Measurements from ENCODE around the gene CRIM1.

CRIM1 gene

DNA sequence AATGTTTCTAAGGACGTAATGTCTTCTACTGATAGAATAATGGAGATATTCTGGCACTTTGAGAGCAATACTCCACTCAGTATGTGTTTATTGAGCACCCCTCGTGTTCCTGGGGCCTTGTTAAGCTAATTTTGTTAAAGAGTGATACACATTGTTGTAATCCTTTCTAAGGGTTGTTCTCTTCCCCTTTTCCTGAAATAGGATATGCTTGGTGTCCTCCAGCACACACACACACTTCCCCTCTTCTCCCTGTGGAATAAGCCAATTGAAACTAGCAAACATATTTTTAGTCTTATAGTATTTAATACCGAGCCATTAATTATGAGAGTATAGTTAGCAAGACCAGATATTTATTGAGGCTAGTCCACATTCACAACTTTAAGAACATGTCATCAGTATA is 114.1 kb downstream of the CRIM1 start:
- H3K27ac ChIP-seq (ENCODE audit: low read depth, low read length): no peak overlapping the region
- H3K36me3 ChIP-seq (ENCODE audit: insufficient read depth, low read length): peaks cover 77% of the 10 kb centered on the region
- 72% methylated on average over 2 of the region's 3 CpGs for WGBS
- H3K4me3 ChIP-seq (ENCODE audit: low read length): no peak overlapping the region
- no peak overlapping the region for H3K9ac ChIP-seq (ENCODE audit: low read depth, low read length)
- H3K9me3 ChIP-seq (ENCODE audit: insufficient read depth, low read depth, low read length): peaks cover 18% of the 10 kb centered on the region; the same call in 1 of the 2 replicates
- H3K27me3 ChIP-seq (ENCODE audit: insufficient read depth, low read length): no peaks in the 10 kb centered on the region
- H3K4me1 ChIP-seq (ENCODE audit: insufficient read depth, low read length): peaks cover 19% of the 10 kb centered on the region; the same call in 1 of the 2 replicates

GRCh38 chr2:36473230-36473629 is 117.7 kb downstream of the CRIM1 start:
- peaks cover 28% of the 10 kb centered on the region for H3K9me3 ChIP-seq (ENCODE audit: insufficient read depth, low read depth, low read length)
- H3K9ac ChIP-seq (ENCODE audit: low read depth, low read length): no peak overlapping the region
- WGBS: 100% methylated on average over 1 of the region's 2 CpGs
- H3K27me3 ChIP-seq (ENCODE audit: insufficient read depth, low read length): no peaks in the 10 kb centered on the region
- H3K36me3 ChIP-seq (ENCODE audit: insufficient read depth, low read length): peaks cover 79% of the 10 kb centered on the region
- no peak overlapping the region for H3K4me3 ChIP-seq (ENCODE audit: low read length)
- H3K27ac ChIP-seq (ENCODE audit: low read depth, low read length): no peak overlapping the region
- peaks cover 19% of the 10 kb centered on the region; the same call in 1 of the 2 replicates for H3K4me1 ChIP-seq (ENCODE audit: insufficient read depth, low read length)

- H3K4me3 ChIP-seq (ENCODE audit: low read length): no peak overlapping the region
- H3K4me1 ChIP-seq (ENCODE audit: insufficient read depth, low read length): peaks cover 5% of the 10 kb centered on the region; the same call in 1 of the 2 replicates
- H3K36me3 ChIP-seq (ENCODE audit: insufficient read depth, low read length): peaks cover 87% of the 10 kb centered on the region
- H3K9ac ChIP-seq (ENCODE audit: low read depth, low read length): no peak overlapping the region
- H3K9me3 ChIP-seq (ENCODE audit: insufficient read depth, low read depth, low read length): peaks cover 28% of the 10 kb centered on the region
- H3K27me3 ChIP-seq (ENCODE audit: insufficient read depth, low read length): no peaks in the 10 kb centered on the region
- H3K27ac ChIP-seq (ENCODE audit: low read depth, low read length): no peak overlapping the region
These were observed 120.8 kb downstream of the CRIM1 start for GRCh38 chr2:36476411-36476810.

DNA sequence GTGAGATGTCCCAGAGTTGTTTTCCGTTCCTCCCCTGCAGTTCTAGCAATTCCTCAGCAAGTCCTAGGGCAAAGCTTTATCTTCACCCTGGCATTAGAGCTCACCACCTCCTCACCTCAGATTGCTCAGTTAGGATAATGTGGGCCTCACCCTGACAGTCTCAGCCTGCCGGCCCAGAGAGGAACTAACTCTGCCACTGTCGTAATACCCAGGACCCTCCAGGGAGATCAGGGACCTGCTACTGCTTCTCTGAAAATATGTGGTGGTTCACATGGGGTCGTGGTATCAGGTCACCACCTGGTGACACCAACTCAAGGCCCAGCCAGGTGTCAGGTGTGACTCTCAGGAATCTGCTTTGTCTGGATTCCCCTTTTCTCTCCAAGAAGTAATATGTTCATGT is 121.7 kb downstream of the CRIM1 start:
- 95% methylated on average over 4 of the region's 4 CpGs for WGBS
- Histone ChIP-seq H3K27ac (ENCODE audit: low read depth, low read length) (no peak overlapping the region), H3K36me3 (ENCODE audit: insufficient read depth, low read length) (peaks cover 87% of the 10 kb centered on the region), H3K4me3 (ENCODE audit: low read length) (no peak overlapping the region), H3K4me1 (ENCODE audit: insufficient read depth, low read length) (peaks cover 5% of the 10 kb centered on the region; the same call in 1 of the 2 replicates), H3K27me3 (ENCODE audit: insufficient read depth, low read length) (no peaks in the 10 kb centered on the region), H3K9me3 (ENCODE audit: insufficient read depth, low read depth, low read length) (peaks cover 28% of the 10 kb centered on the region), H3K9ac (ENCODE audit: low read depth, low read length) (no peak overlapping the region)

GRCh38 chr2:36477746-36478145 is 122.2 kb downstream of the CRIM1 start:
- Histone ChIP-seq H3K27ac (ENCODE audit: low read depth, low read length) (no peak overlapping the region), H3K4me3 (ENCODE audit: low read length) (no peak overlapping the region)
- 95% methylated on average over 2 of the region's 2 CpGs for WGBS

GRCh38 chr2:36478332-36478738 is 122.8 kb downstream of the CRIM1 start:
- H3K36me3 ChIP-seq (ENCODE audit: insufficient read depth, low read length): peaks cover 87% of the 10 kb centered on the region
- H3K4me3 ChIP-seq (ENCODE audit: low read length): no peak overlapping the region
- H3K27me3 ChIP-seq (ENCODE audit: insufficient read depth, low read length): no peaks in the 10 kb centered on the region
- no peak overlapping the region for H3K9ac ChIP-seq (ENCODE audit: low read depth, low read length)
- peaks cover 24% of the 10 kb centered on the region for H3K9me3 ChIP-seq (ENCODE audit: insufficient read depth, low read depth, low read length)
- no peak overlapping the region for H3K27ac ChIP-seq (ENCODE audit: low read depth, low read length)
- 94% methylated on average over 4 of the region's 4 CpGs for WGBS
- peaks cover 5% of the 10 kb centered on the region; the same call in 1 of the 2 replicates for H3K4me1 ChIP-seq (ENCODE audit: insufficient read depth, low read length)

More at GRCh38 chr2:36477746-36478145, 122.2 kb downstream of the CRIM1 start:
- Histone ChIP-seq H3K4me1 (ENCODE audit: insufficient read depth, low read length) (peaks cover 5% of the 10 kb centered on the region; the same call in 1 of the 2 replicates), H3K9me3 (ENCODE audit: insufficient read depth, low read depth, low read length) (peaks cover 28% of the 10 kb centered on the region), H3K9ac (ENCODE audit: low read depth, low read length) (no peak overlapping the region), H3K27me3 (ENCODE audit: insufficient read depth, low read length) (no peaks in the 10 kb centered on the region), H3K36me3 (ENCODE audit: insufficient read depth, low read length) (peaks cover 87% of the 10 kb centered on the region)

DNA sequence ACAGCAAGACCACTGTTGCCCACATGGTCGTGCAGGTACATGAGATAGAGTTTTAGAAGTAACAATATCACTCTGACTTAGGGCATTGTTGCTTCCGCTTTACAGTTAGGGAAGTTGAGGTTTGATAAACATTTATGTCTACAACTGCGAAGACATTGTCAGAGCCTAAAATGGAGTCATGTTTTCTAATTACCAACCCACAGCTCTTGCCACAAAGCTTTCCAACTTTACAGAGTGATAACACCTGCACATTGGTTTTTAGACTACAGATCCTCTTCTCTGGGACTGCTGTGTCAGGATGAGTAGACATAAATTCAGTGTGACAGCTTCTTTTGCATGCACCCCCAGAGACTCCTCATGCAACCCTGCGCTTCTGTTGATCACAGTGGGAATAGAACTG is 123.4 kb downstream of the CRIM1 start:
- no peak overlapping the region for H3K9ac ChIP-seq (ENCODE audit: low read depth, low read length)
- 70% methylated on average over 4 of the region's 4 CpGs for WGBS
- H3K36me3 ChIP-seq (ENCODE audit: insufficient read depth, low read length): peaks cover 92% of the 10 kb centered on the region
- no peak overlapping the region for H3K27ac ChIP-seq (ENCODE audit: low read depth, low read length)
- H3K27me3 ChIP-seq (ENCODE audit: insufficient read depth, low read length): no peaks in the 10 kb centered on the region
- H3K9me3 ChIP-seq (ENCODE audit: insufficient read depth, low read depth, low read length): peaks cover 18% of the 10 kb centered on the region
- H3K4me1 ChIP-seq (ENCODE audit: insufficient read depth, low read length): peaks cover 5% of the 10 kb centered on the region; the same call in 1 of the 2 replicates
- no peak overlapping the region for H3K4me3 ChIP-seq (ENCODE audit: low read length)

DNA sequence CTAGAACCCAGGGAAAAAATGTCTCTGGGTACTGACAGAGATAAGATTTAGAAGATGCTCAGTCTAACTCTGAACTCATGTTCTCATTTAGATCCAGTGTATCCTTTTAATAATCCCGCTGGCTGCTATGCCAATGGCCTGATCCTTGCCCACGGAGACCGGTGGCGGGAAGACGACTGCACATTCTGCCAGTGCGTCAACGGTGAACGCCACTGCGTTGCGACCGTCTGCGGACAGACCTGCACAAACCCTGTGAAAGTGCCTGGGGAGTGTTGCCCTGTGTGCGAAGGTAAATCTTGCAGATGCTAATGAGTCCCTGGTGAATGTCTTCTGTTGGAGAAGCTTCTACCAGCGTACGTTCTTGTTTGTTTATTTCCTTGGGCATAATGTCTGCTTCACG is 123.8 kb downstream of the CRIM1 start:
- Histone ChIP-seq H3K4me1 (ENCODE audit: insufficient read depth, low read length) (peaks cover 5% of the 10 kb centered on the region; the same call in 1 of the 2 replicates), H3K27ac (ENCODE audit: low read depth, low read length) (no peak overlapping the region), H3K4me3 (ENCODE audit: low read length) (no peak overlapping the region), H3K9me3 (ENCODE audit: insufficient read depth, low read depth, low read length) (peaks cover 14% of the 10 kb centered on the region), H3K9ac (ENCODE audit: low read depth, low read length) (no peak overlapping the region), H3K27me3 (ENCODE audit: insufficient read depth, low read length) (no peaks in the 10 kb centered on the region), H3K36me3 (ENCODE audit: insufficient read depth, low read length) (peaks cover 96% of the 10 kb centered on the region)
- WGBS: 97% methylated on average over 16 of the region's 16 CpGs

GRCh38 chr2:36480028-36480427 is 124.5 kb downstream of the CRIM1 start:
- H3K9ac ChIP-seq (ENCODE audit: low read depth, low read length): no peak overlapping the region
- peaks cover 7% of the 10 kb centered on the region for H3K9me3 ChIP-seq (ENCODE audit: insufficient read depth, low read depth, low read length)
- H3K4me3 ChIP-seq (ENCODE audit: low read length): no peak overlapping the region
- WGBS: 96% methylated on average over 5 of the region's 5 CpGs
- H3K36me3 ChIP-seq (ENCODE audit: insufficient read depth, low read length): peaks cover 99% of the 10 kb centered on the region
- H3K27ac ChIP-seq (ENCODE audit: low read depth, low read length): no peak overlapping the region
- no peaks in the 10 kb centered on the region for H3K27me3 ChIP-seq (ENCODE audit: insufficient read depth, low read length)
- peaks cover 5% of the 10 kb centered on the region; the same call in 1 of the 2 replicates for H3K4me1 ChIP-seq (ENCODE audit: insufficient read depth, low read length)

DNA sequence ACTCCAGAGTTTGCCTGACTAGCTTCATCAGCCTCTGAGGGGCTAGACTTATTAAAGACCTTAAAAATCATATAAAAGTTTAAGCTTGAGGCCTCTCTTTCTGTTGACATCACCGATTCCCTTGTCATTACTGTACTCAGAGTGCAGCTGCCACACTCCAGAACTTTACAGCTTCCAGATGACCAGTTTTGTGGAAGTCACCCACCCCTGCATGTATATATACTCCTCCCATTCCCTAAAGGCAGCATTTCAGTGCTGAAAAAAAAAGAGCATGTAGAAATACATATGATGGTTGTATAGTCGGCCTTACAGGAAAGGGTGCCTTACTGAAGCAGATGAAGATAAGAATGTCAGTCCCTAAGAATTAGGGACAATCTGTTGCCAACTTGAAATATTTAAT is 125.1 kb downstream of the CRIM1 start:
- H3K9me3 ChIP-seq (ENCODE audit: insufficient read depth, low read depth, low read length): peaks cover 1% of the 10 kb centered on the region
- peaks cover 100% of the 10 kb centered on the region for H3K36me3 ChIP-seq (ENCODE audit: insufficient read depth, low read length)
- H3K4me3 ChIP-seq (ENCODE audit: low read length): no peak overlapping the region
- H3K4me1 ChIP-seq (ENCODE audit: insufficient read depth, low read length): peaks cover 5% of the 10 kb centered on the region; the same call in 1 of the 2 replicates
- H3K27me3 ChIP-seq (ENCODE audit: insufficient read depth, low read length): no peaks in the 10 kb centered on the region
- WGBS: 96% methylated on average over 2 of the region's 2 CpGs
- H3K9ac ChIP-seq (ENCODE audit: low read depth, low read length): no peak overlapping the region
- no peak overlapping the region for H3K27ac ChIP-seq (ENCODE audit: low read depth, low read length)

DNA sequence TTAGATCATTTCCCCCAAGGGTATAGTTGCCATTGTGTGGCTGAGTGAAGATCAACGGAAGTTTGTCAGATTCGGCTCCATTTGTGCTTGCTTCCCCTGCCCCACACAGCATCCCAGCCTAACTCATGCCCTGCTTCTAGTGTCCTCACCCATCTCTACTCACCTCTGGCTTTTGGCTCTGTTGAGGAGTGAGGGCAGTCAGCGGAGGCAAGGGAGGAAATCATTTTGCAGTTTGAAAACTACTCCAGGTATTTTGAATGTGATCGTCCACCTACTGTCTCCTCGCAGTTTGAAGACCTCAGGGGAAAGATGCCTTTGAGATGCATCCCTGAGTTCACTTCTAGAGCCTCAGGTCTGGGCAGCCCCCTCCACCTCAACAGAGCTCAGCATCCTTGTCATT is 126.1 kb downstream of the CRIM1 start:
- Histone ChIP-seq H3K27me3 (ENCODE audit: insufficient read depth, low read length) (no peaks in the 10 kb centered on the region), H3K36me3 (ENCODE audit: insufficient read depth, low read length) (peaks cover 95% of the 10 kb centered on the region), H3K9ac (ENCODE audit: low read depth, low read length) (no peak overlapping the region), H3K4me1 (ENCODE audit: insufficient read depth, low read length) (peaks cover 14% of the 10 kb centered on the region), H3K27ac (ENCODE audit: low read depth, low read length) (no peak overlapping the region), H3K4me3 (ENCODE audit: low read length) (no peak overlapping the region), H3K9me3 (ENCODE audit: insufficient read depth, low read depth, low read length) (no peaks in the 10 kb centered on the region)
- 91% methylated on average over 5 of the region's 5 CpGs for whole genome bisulfite sequencing

All from HUES64 (cell line).